DOHH2 (cell line): ENCODE data around the gene RBM12.

ENCODE experiments used
- H3F3A ChIP-seq: fragments of 200-600 bp; sonication (generic), shearing (Covaris generic); 2 replicates; pipeline ENCODE4 v1.6.0; 2016; ENCODE audit warnings: antibody characterized with exemption, mild to moderate bottlenecking; ENCODE audit not compliant: control insufficient read depth, insufficient read depth
- H3K27ac ChIP-seq: fragments of 200-600 bp; sonication (generic); 2 replicates; pipeline ENCODE4 v1.5.1; 2014; ENCODE audit warnings: low read depth, mild to moderate bottlenecking, low read length, moderate library complexity
- H3K27me3 ChIP-seq: fragments of 200-600 bp; sonication (generic); 2 replicates; pipeline ENCODE4 v1.6.1; 2014; ENCODE audit warnings: mild to moderate bottlenecking, low read length, mixed read lengths; ENCODE audit not compliant: control insufficient read depth
- H3K36me3 ChIP-seq: fragments of 200-600 bp; sonication (generic); 2 replicates; pipeline ENCODE4 v1.6.1; 2014; ENCODE audit warnings: mild to moderate bottlenecking, low read length, moderate library complexity, mixed read lengths; ENCODE audit not compliant: control insufficient read depth
- H3K4me1 ChIP-seq: fragments of 200-600 bp; sonication (generic); 2 replicates; pipeline ENCODE4 v1.6.1; 2014; ENCODE audit warnings: mild to moderate bottlenecking, low read length, mixed read lengths; ENCODE audit not compliant: control insufficient read depth
- H3K4me2 ChIP-seq: fragments of 200-600 bp; sonication (generic); 2 replicates; pipeline ENCODE4 v1.6.0; 2014; ENCODE audit warnings: mild to moderate bottlenecking, low read length, moderate library complexity
- H3K4me3 ChIP-seq: fragments of 200-600 bp; sonication (generic); 2 replicates; pipeline ENCODE4 v1.5.1; 2014; ENCODE audit warnings: mild to moderate bottlenecking, low read length, mixed read lengths
- H3K79me2 ChIP-seq: fragments of 200-600 bp; sonication (generic); 2 replicates; pipeline ENCODE4 v1.6.1; 2014; ENCODE audit warnings: mild to moderate bottlenecking, low read length, mixed read lengths; ENCODE audit not compliant: control insufficient read depth
- H3K9me2 ChIP-seq: fragments of 200-600 bp; sonication (generic); replicated peaks from 2 replicates; pipeline ENCODE4 v1.6.1; 2014; ENCODE audit warnings: mild to moderate bottlenecking, low read length, mixed read lengths; ENCODE audit not compliant: control insufficient read depth
- H3K9me3 ChIP-seq: fragments of 200-600 bp; sonication (generic); 2 replicates; pipeline ENCODE4 v1.6.1; 2014; ENCODE audit warnings: antibody characterized with exemption, low read length, mixed read lengths; ENCODE audit not compliant: control insufficient read depth, insufficient read depth
- H4K20me1 ChIP-seq: fragments of 200-600 bp; sonication (generic); 2 replicates; pipeline ENCODE4 v1.6.0; 2014; ENCODE audit warnings: low read depth, mild to moderate bottlenecking, antibody characterized with exemption, low read length, moderate library complexity; ENCODE audit not compliant: control insufficient read depth, insufficient read depth
- CTCF ChIP-seq: fragments of 200-600 bp; sonication (generic); IDR thresholded peaks from one replicate; pipeline ENCODE4 v1.5.1; 2014; ENCODE audit warnings: antibody characterized with exemption, mild to moderate bottlenecking, low read depth, low read length; ENCODE audit not compliant: poor library complexity, severe bottlenecking
- EZH2phosphoT487 ChIP-seq: fragments of 200-600 bp; sonication (generic); IDR thresholded peaks from 2 replicates; pipeline ENCODE4 v1.6.1; 2017; ENCODE audit warnings: borderline replicate concordance, mild to moderate bottlenecking, antibody characterized with exemption, low read length, moderate library complexity, mixed read lengths

RBM12 gene

GRCh38 chr20:35600176-35600992 is 64.3 kb downstream of the RBM12 start:
- H3K36me3 ChIP-seq: no peaks in the 10 kb centered on the region
- H3K9me2 ChIP-seq: no peaks in the 10 kb centered on the region
- H4K20me1 ChIP-seq: no peaks in the 10 kb centered on the region
- H3K4me2 ChIP-seq: peak overlapping the region; percentile 67; the same call in 1 of the 2 replicates
- no peaks in the 10 kb centered on the region for H3K79me2 ChIP-seq
- peaks cover 9% of the 10 kb centered on the region for H3K4me1 ChIP-seq
- no peaks in the 10 kb centered on the region for H3F3A ChIP-seq
- H3K9me3 ChIP-seq: no peaks in the 10 kb centered on the region
- H3K4me3 ChIP-seq: no peak overlapping the region
- no peak overlapping the region for H3K27ac ChIP-seq
- TF ChIP-seq CTCF (no peak), EZH2phosphoT487 (no peak)
- H3K27me3 ChIP-seq: peaks cover 34% of the 10 kb centered on the region

- Histone ChIP-seq H3K4me3 (no peak overlapping the region), H3K27me3 (peaks cover 34% of the 10 kb centered on the region), H3K9me2 (no peaks in the 10 kb centered on the region), H3K79me2 (no peaks in the 10 kb centered on the region), H3K36me3 (no peaks in the 10 kb centered on the region), H4K20me1 (no peaks in the 10 kb centered on the region), H3K4me2 (no peak overlapping the region), H3K27ac (no peak overlapping the region), H3K9me3 (no peaks in the 10 kb centered on the region), H3K4me1 (peaks cover 9% of the 10 kb centered on the region), H3F3A (no peaks in the 10 kb centered on the region)
- no peak for TF ChIP-seq EZH2phosphoT487
- TF ChIP-seq CTCF: no peak
Measured at GRCh38 chr20:35599776-35600120, 65.0 kb downstream of the RBM12 start.
